Brain microvascular endothelial cell (primary cell): Measurements from ENCODE around the gene COLEC11.

Source experiments
- DNase-seq: peaks from one replicate; pipeline ENCODE4 v3.0.0-alpha.2; 2020
- H3K27ac ChIP-seq: fragments of 250-450 bp; sonication (Bioruptor Pico); 2 replicates; pipeline ENCODE4 v1.5.1; 2020; ENCODE audit warnings: mild to moderate bottlenecking, moderate library complexity
- H3K27me3 ChIP-seq: fragments of 250-450 bp; sonication (Bioruptor Pico); replicated peaks from 2 replicates; pipeline ENCODE4 v1.5.1; 2020; ENCODE audit warnings: mild to moderate bottlenecking
- H3K36me3 ChIP-seq: fragments of 250-450 bp; sonication (Bioruptor Pico); replicated peaks from 2 replicates; pipeline ENCODE4 v1.5.1; 2020; ENCODE audit warnings: mild to moderate bottlenecking
- H3K4me3 ChIP-seq: 2 replicates; pipeline ENCODE4 v1.5.1; 2011; ENCODE audit warnings: low read depth, mild to moderate bottlenecking, control low read depth, low read length, moderate library complexity
- CTCF ChIP-seq: IDR thresholded peaks from 2 replicates; pipeline ENCODE4 v1.5.1; 2011; ENCODE audit warnings: low read depth, mild to moderate bottlenecking, moderate library complexity, low read length, control low read depth, inconsistent platforms; ENCODE audit errors: missing control alignments
- in situ Hi-C: cut with HindIII; loops from 2 replicates; pipeline ENCODE4 v1.10.0; 2017; ENCODE audit warnings: low sequenced_read_pairs, low pct_ligation_motif_present

Gene COLEC11

GRCh38 chr2:3601561-3602271, 6.8 kb downstream of the COLEC11 start:
- TF ChIP-seq CTCF = no peak
- in situ Hi-C loops = no loop called here
- no peak for DNase-seq

GRCh38 chr2:3602553-3603339, 7.8 kb downstream of the COLEC11 start:
- H3K36me3 ChIP-seq = no peaks in the 10 kb centered on the region
- no peaks in the 10 kb centered on the region for H3K27me3 ChIP-seq
- H3K4me3 ChIP-seq = no peak overlapping the region
- in situ Hi-C loops = no loop called here
- no peak overlapping the region for H3K27ac ChIP-seq
- no peak for DNase-seq
- no peak for TF ChIP-seq CTCF

More at GRCh38 chr2:3601561-3602271, 6.8 kb downstream of the COLEC11 start:
- H3K4me3 ChIP-seq = no peak overlapping the region
- no peaks in the 10 kb centered on the region for H3K27me3 ChIP-seq
- no peak overlapping the region for H3K27ac ChIP-seq
- no peaks in the 10 kb centered on the region for H3K36me3 ChIP-seq

GRCh38 chr2:3603536-3604206, 8.8 kb downstream of the COLEC11 start:
- Histone ChIP-seq H3K27me3 (no peaks in the 10 kb centered on the region), H3K36me3 (no peaks in the 10 kb centered on the region), H3K4me3 (no peak overlapping the region), H3K27ac (no peak overlapping the region)
- in situ Hi-C loops = no loop called here
- TF ChIP-seq CTCF = no peak
- no peak for DNase-seq

GRCh38 chr2:3604207-3604877, 9.4 kb downstream of the COLEC11 start:
- DNase-seq = no peak
- in situ Hi-C loops = no loop called here
- H3K27ac ChIP-seq = no peak overlapping the region
- H3K27me3 ChIP-seq = no peaks in the 10 kb centered on the region
- no peaks in the 10 kb centered on the region for H3K36me3 ChIP-seq
- no peak for TF ChIP-seq CTCF
- no peak overlapping the region for H3K4me3 ChIP-seq

GRCh38 chr2:3604991-3605961, 10.4 kb downstream of the COLEC11 start:
- no peak for TF ChIP-seq CTCF
- in situ Hi-C loops = no loop called here
- no peaks in the 10 kb centered on the region for H3K36me3 ChIP-seq
- DNase-seq = no peak
- H3K27me3 ChIP-seq = no peaks in the 10 kb centered on the region
- H3K4me3 ChIP-seq = no peak overlapping the region
- H3K27ac ChIP-seq = no peak overlapping the region
